GM23338 (cell line): Measurements from ENCODE around the gene RAD51B. TPM values are rescaled to one million over a fixed set of nuclear protein-coding genes. Genes with fewer than 3 reads are reported as not detected.

ENCODE experiments used
- ATAC-seq: fragments of 200-7000 bp; cut with Tn5 transposase; 3 replicates; pipeline ENCODE4 v1.9.1; 2020
- DNase-seq: peaks from one replicate; pipeline ENCODE4 v3.0.0-alpha.2; 2015; ENCODE audit warnings: low spot score
- H2AFZ ChIP-seq: fragments of 200-600 bp; sonication (generic); 2 replicates; pipeline ENCODE4 v1.8.0; 2016; ENCODE audit warnings: antibody characterized with exemption, mild to moderate bottlenecking, moderate library complexity
- H3F3A ChIP-seq: fragments of 200-600 bp; sonication (generic); replicated peaks from 2 replicates; pipeline ENCODE4 v1.8.0; 2017; ENCODE audit warnings: antibody characterized with exemption, mixed run types, low read depth
- H3K27ac ChIP-seq: fragments of 200-600 bp; sonication (generic); 2 replicates; pipeline ENCODE4 v1.6.1; 2016; ENCODE audit warnings: low read depth
- H3K27me3 ChIP-seq: fragments of 200-600 bp; sonication (generic); 2 replicates; pipeline ENCODE4 v1.8.0; 2016; ENCODE audit warnings: mild to moderate bottlenecking, mixed run types, moderate library complexity; ENCODE audit not compliant: insufficient read depth
- H3K36me3 ChIP-seq: fragments of 200-600 bp; sonication (generic); 2 replicates; pipeline ENCODE4 v1.8.0; 2016; ENCODE audit warnings: mild to moderate bottlenecking; ENCODE audit not compliant: insufficient read depth
- H3K4me1 ChIP-seq: fragments of 200-600 bp; sonication (generic); 2 replicates; pipeline ENCODE4 v1.8.0; 2016; ENCODE audit warnings: mild to moderate bottlenecking, moderate library complexity; ENCODE audit not compliant: insufficient read depth
- H3K4me2 ChIP-seq: fragments of 200-600 bp; sonication (generic); 2 replicates; pipeline ENCODE4 v1.7.1; 2017; ENCODE audit warnings: mixed run types
- H3K4me3 ChIP-seq: fragments of 200-600 bp; sonication (generic); 2 replicates; pipeline ENCODE4 v1.6.1; 2016; ENCODE audit warnings: mixed run types
- H3K79me2 ChIP-seq: fragments of 200-600 bp; sonication (generic); replicated peaks from 2 replicates; pipeline ENCODE4 v1.8.0; 2017; ENCODE audit warnings: mild to moderate bottlenecking; ENCODE audit not compliant: insufficient read depth
- H3K9me2 ChIP-seq: fragments of 200-600 bp; sonication (generic); 2 replicates; pipeline ENCODE4 v1.8.0; 2017; ENCODE audit not compliant: insufficient read depth
- H4K20me1 ChIP-seq: fragments of 200-600 bp; sonication (generic); replicated peaks from 2 replicates; pipeline ENCODE4 v1.8.0; 2017; ENCODE audit warnings: mild to moderate bottlenecking; ENCODE audit not compliant: insufficient read depth
- H3K27ac Mint-ChIP-seq: 2 replicates; pipeline ENCODE4 v1.8.0; 2020; ENCODE audit warnings: inconsistent platforms, mild to moderate bottlenecking, moderate library complexity, mixed read lengths
- H3K27me3 Mint-ChIP-seq: 3 replicates; pipeline ENCODE4 v1.8.0; 2022; ENCODE audit warnings: low read depth, mild to moderate bottlenecking, moderate library complexity, mixed read lengths, inconsistent platforms; ENCODE audit not compliant: insufficient read depth, poor library complexity
- H3K36me3 Mint-ChIP-seq: 3 replicates; pipeline ENCODE4 v1.8.0; 2021; ENCODE audit warnings: low read depth, mild to moderate bottlenecking, inconsistent platforms, moderate library complexity, mixed read lengths
- H3K4me1 Mint-ChIP-seq: 3 replicates; pipeline ENCODE4 v1.8.0; 2020; ENCODE audit warnings: mild to moderate bottlenecking, inconsistent platforms, mixed read lengths
- H3K4me3 Mint-ChIP-seq: 3 replicates; pipeline ENCODE4 v1.8.0; 2021; ENCODE audit warnings: moderate library complexity, mild to moderate bottlenecking, inconsistent platforms, mixed read lengths
- H3K9me3 Mint-ChIP-seq: 3 replicates; pipeline ENCODE4 v1.8.0; 2020; ENCODE audit warnings: moderate library complexity, mild to moderate bottlenecking, inconsistent platforms, mixed read lengths
- CTCF ChIP-seq, 2 experiments: fragments of 200-600 bp in 1 of 2; sonication (generic) in 1 of 2; conservative IDR thresholded peaks; 2 replicates each; pipeline versions ENCODE4 v1.5.1 to v1.6.1; 2016 to 2017; ENCODE audit warnings: antibody characterized with exemption in 2 of 2, low read depth in 2 of 2, mild to moderate bottlenecking in 2 of 2, moderate library complexity in 1 of 2
- EZH2phosphoT487 ChIP-seq: fragments of 200-600 bp; sonication (generic); IDR thresholded peaks from one replicate; pipeline ENCODE4 v1.8.1; 2018; ENCODE audit warnings: antibody characterized with exemption; ENCODE audit not compliant: unreplicated experiment
- JUNB ChIP-seq: IDR thresholded peaks from one replicate; pipeline ENCODE4 v1.6.1; 2016; ENCODE audit warnings: antibody characterized with exemption; ENCODE audit not compliant: unreplicated experiment
- NANOG ChIP-seq: IDR thresholded peaks from 2 replicates; pipeline ENCODE4 v1.6.1; 2016; ENCODE audit warnings: antibody characterized with exemption, borderline replicate concordance
- REST ChIP-seq: IDR thresholded peaks from one replicate; pipeline ENCODE4 v1.6.1; 2018; ENCODE audit warnings: antibody characterized with exemption; ENCODE audit not compliant: unreplicated experiment
- polyA plus RNA-seq: library from polyadenylated mRNA; unstranded; fragments of >200 nt; fragmentation: Nextera tagmentation; extraction: Ambion mirVana; gene quantifications from 2 replicates; pipeline ENCODE4 v1.2.1, GENCODE V29; 2016
- total RNA-seq: library from RNA; depleted of rRNA; stranded (reverse); fragments of >200 nt; shearing (Covaris generic); gene quantifications from 2 replicates; pipeline ENCODE4 v1.2.3, GENCODE V29; 2014
- TF ChIP-seq, protein P1 (sequence below): fragments of 250-450 bp; sonication (Bioruptor Pico); IDR thresholded peaks from 2 replicates; pipeline ENCODE4 v1.5.0; 2020; ENCODE audit warnings: mild to moderate bottlenecking, moderate library complexity
- TF ChIP-seq, protein P2 (sequence below): IDR thresholded peaks from 2 replicates; pipeline ENCODE4 v1.6.1; 2016; ENCODE audit warnings: antibody characterized with exemption

RAD51B gene
- total and polyA plus RNA-seq, 2 experiments from 2014 or later, result 15.7 to 29.1 TPM

DNA sequence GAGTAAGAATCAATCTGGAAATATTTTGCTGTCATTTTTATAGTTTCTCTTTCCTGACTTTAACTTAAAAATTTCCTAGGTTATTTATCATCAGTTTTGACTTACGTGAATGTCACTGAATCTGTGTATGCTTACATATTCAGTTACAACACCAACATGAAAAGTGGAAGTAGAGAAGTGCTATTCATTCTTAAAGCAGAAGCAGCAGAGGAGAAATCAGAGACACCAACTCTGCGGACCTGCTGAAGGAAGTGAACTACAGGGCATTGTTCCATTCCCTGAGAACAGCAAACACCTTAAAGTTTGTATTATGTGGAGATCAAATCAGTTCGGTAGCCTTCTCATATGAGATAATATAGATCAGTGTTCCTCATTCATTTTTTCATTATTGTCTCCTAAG, 34.1 kb downstream of the RAD51B start (continued):
- no peak for TF ChIP-seq REST
- TF ChIP-seq, protein P1, sequence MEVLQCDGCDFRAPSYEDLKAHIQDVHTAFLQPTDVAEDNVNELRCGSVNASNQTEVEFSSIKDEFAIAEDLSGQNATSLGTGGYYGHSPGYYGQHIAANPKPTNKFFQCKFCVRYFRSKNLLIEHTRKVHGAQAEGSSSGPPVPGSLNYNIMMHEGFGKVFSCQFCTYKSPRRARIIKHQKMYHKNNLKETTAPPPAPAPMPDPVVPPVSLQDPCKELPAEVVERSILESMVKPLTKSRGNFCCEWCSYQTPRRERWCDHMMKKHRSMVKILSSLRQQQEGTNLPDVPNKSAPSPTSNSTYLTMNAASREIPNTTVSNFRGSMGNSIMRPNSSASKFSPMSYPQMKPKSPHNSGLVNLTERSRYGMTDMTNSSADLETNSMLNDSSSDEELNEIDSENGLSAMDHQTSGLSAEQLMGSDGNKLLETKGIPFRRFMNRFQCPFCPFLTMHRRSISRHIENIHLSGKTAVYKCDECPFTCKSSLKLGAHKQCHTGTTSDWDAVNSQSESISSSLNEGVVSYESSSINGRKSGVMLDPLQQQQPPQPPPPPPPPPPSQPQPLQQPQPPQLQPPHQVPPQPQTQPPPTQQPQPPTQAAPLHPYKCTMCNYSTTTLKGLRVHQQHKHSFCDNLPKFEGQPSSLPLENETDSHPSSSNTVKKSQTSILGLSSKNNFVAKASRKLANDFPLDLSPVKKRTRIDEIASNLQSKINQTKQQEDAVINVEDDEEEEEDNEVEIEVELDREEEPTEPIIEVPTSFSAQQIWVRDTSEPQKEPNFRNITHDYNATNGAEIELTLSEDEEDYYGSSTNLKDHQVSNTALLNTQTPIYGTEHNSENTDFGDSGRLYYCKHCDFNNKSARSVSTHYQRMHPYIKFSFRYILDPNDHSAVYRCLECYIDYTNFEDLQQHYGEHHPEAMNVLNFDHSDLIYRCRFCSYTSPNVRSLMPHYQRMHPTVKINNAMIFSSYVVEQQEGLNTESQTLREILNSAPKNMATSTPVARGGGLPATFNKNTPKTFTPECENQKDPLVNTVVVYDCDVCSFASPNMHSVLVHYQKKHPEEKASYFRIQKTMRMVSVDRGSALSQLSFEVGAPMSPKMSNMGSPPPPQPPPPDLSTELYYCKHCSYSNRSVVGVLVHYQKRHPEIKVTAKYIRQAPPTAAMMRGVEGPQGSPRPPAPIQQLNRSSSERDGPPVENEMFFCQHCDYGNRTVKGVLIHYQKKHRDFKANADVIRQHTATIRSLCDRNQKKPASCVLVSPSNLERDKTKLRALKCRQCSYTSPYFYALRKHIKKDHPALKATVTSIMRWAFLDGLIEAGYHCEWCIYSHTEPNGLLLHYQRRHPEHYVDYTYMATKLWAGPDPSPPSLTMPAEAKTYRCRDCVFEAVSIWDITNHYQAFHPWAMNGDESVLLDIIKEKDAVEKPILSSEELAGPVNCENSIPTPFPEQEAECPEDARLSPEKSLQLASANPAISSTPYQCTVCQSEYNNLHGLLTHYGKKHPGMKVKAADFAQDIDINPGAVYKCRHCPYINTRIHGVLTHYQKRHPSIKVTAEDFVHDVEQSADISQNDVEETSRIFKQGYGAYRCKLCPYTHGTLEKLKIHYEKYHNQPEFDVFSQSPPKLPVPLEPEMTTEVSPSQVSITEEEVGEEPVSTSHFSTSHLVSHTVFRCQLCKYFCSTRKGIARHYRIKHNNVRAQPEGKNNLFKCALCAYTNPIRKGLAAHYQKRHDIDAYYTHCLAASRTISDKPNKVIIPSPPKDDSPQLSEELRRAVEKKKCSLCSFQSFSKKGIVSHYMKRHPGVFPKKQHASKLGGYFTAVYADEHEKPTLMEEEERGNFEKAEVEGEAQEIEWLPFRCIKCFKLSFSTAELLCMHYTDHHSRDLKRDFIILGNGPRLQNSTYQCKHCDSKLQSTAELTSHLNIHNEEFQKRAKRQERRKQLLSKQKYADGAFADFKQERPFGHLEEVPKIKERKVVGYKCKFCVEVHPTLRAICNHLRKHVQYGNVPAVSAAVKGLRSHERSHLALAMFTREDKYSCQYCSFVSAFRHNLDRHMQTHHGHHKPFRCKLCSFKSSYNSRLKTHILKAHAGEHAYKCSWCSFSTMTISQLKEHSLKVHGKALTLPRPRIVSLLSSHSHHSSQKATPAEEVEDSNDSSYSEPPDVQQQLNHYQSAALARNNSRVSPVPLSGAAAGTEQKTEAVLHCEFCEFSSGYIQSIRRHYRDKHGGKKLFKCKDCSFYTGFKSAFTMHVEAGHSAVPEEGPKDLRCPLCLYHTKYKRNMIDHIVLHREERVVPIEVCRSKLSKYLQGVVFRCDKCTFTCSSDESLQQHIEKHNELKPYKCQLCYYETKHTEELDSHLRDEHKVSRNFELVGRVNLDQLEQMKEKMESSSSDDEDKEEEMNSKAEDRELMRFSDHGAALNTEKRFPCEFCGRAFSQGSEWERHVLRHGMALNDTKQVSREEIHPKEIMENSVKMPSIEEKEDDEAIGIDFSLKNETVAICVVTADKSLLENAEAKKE (CRISPR knock-in tag), result no peak

GRCh38 chr14:67856827-67857226, 37.2 kb downstream of the RAD51B start:
- H3K9me3 Mint-ChIP-seq, result no peaks in the 10 kb centered on the region
- no peaks in the 10 kb centered on the region for H3K79me2 ChIP-seq
- ATAC-seq (no peak), DNase-seq (no peak)
- H3K9me2 ChIP-seq, result no peaks in the 10 kb centered on the region
- no peak overlapping the region for H2AFZ ChIP-seq
- no peaks in the 10 kb centered on the region for H3K27me3 ChIP-seq
- no peak overlapping the region for H3K27ac Mint-ChIP-seq
- no peak overlapping the region for H3K27ac ChIP-seq
- H3K4me1 Mint-ChIP-seq, result peaks cover 9% of the 10 kb centered on the region; the same call in 2 of the 3 replicates
- H3K4me3 Mint-ChIP-seq, result no peak overlapping the region
- H3F3A ChIP-seq, result no peaks in the 10 kb centered on the region
- H3K36me3 Mint-ChIP-seq, result no peaks in the 10 kb centered on the region
- H3K4me2 ChIP-seq, result no peak overlapping the region
- peaks cover 3% of the 10 kb centered on the region for H3K27me3 Mint-ChIP-seq
- H3K4me3 ChIP-seq, result no peak overlapping the region
- no peaks in the 10 kb centered on the region for H4K20me1 ChIP-seq
- 0 out of 2 replicates have a peak, but pooled peaks cover 4% of the 10 kb centered on the region for H3K4me1 ChIP-seq
- no peaks in the 10 kb centered on the region for H3K36me3 ChIP-seq
- TF ChIP-seq CTCF (conservative IDR thresholded peaks at IDR 0.05; ENCODE audit: low read depth in 2 of 2) (no peak), REST (no peak), JUNB (no peak), EZH2phosphoT487 (no peak), NANOG (no peak)
- TF ChIP-seq, protein P2, sequence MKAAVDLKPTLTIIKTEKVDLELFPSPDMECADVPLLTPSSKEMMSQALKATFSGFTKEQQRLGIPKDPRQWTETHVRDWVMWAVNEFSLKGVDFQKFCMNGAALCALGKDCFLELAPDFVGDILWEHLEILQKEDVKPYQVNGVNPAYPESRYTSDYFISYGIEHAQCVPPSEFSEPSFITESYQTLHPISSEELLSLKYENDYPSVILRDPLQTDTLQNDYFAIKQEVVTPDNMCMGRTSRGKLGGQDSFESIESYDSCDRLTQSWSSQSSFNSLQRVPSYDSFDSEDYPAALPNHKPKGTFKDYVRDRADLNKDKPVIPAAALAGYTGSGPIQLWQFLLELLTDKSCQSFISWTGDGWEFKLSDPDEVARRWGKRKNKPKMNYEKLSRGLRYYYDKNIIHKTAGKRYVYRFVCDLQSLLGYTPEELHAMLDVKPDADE, result no peak
